Osteoblast (primary cell): ENCODE measurements around the gene MUC6. TPM values are rescaled to one million over a fixed set of nuclear protein-coding genes. Genes with fewer than 3 reads are reported as not detected.

Source experiments
- DNase-seq: peaks from one replicate; pipeline ENCODE4 v3.0.0; 2011; ENCODE audit warnings: low spot score, mixed read lengths; ENCODE audit not compliant: insufficient read length; ENCODE audit errors: missing footprints
- H2AFZ ChIP-seq: 2 replicates; pipeline ENCODE4 v1.6.0; 2011; ENCODE audit warnings: mild to moderate bottlenecking, low read length
- H3K27ac ChIP-seq: 2 replicates; pipeline ENCODE4 v1.5.1; 2011; ENCODE audit warnings: mild to moderate bottlenecking, low read depth, low read length, moderate library complexity
- H3K27me3 ChIP-seq: 2 replicates; pipeline ENCODE4 v1.6.0; 2012; ENCODE audit warnings: mild to moderate bottlenecking, control low read depth, inconsistent platforms, low read length, moderate library complexity; ENCODE audit not compliant: insufficient read depth
- H3K36me3 ChIP-seq: 2 replicates; pipeline ENCODE4 v1.5.1; 2011; ENCODE audit warnings: mild to moderate bottlenecking, low read length, control low read depth, moderate library complexity; ENCODE audit not compliant: insufficient read depth
- H3K4me1 ChIP-seq: 2 replicates; pipeline ENCODE4 v1.5.1; 2011; ENCODE audit warnings: mild to moderate bottlenecking, low read length, control low read depth, moderate library complexity; ENCODE audit not compliant: insufficient read depth
- H3K4me2 ChIP-seq: 2 replicates; pipeline ENCODE4 v1.6.0; 2011; ENCODE audit warnings: mild to moderate bottlenecking, low read length; ENCODE audit not compliant: insufficient read depth
- H3K4me3 ChIP-seq: fragments of 200-600 bp; sonication (generic); 3 replicates; pipeline ENCODE4 v1.5.1; 2012; ENCODE audit warnings: mild to moderate bottlenecking, low read length, inconsistent platforms; ENCODE audit not compliant: insufficient read depth
- H3K79me2 ChIP-seq: 2 replicates; pipeline ENCODE4 v1.6.0; 2012; ENCODE audit warnings: mild to moderate bottlenecking, low read length, control low read depth, inconsistent platforms; ENCODE audit not compliant: insufficient read depth
- H3K9me3 ChIP-seq: 2 replicates; pipeline ENCODE4 v1.5.1; 2011; ENCODE audit warnings: low read depth, low read length, control low read depth
- H4K20me1 ChIP-seq: 2 replicates; pipeline ENCODE4 v1.6.0; 2012; ENCODE audit warnings: mild to moderate bottlenecking, low read length, control low read depth; ENCODE audit not compliant: insufficient read depth
- CTCF ChIP-seq: IDR thresholded peaks from 2 replicates; pipeline ENCODE4 v1.5.1; 2011; ENCODE audit warnings: mild to moderate bottlenecking, low read depth, low read length, moderate library complexity; ENCODE audit errors: extremely low read depth
- total RNA-seq: library from RNA; depleted of rRNA; stranded (reverse); fragments of >200 nt; gene quantifications from 2 replicates; pipeline ENCODE4 v1.2.3, GENCODE V29; 2012

Gene MUC6
- total RNA-seq, 1 donor, result not detected

- H3K4me1 ChIP-seq, result no peaks in the 10 kb centered on the region
- no peaks in the 10 kb centered on the region for H3K36me3 ChIP-seq
- no peak overlapping the region for H3K4me3 ChIP-seq
- H3K4me2 ChIP-seq, result no peak overlapping the region
- no peak for DNase-seq
- H4K20me1 ChIP-seq, result no peaks in the 10 kb centered on the region
- H2AFZ ChIP-seq, result no peak overlapping the region
- no peak for TF ChIP-seq CTCF
- no peaks in the 10 kb centered on the region for H3K79me2 ChIP-seq
- no peaks in the 10 kb centered on the region for H3K9me3 ChIP-seq
- no peaks in the 10 kb centered on the region for H3K27me3 ChIP-seq
- H3K27ac ChIP-seq, result no peak overlapping the region
Observed at GRCh38 chr11:1025410-1026162, 10.9 kb downstream of the MUC6 start.

DNA sequence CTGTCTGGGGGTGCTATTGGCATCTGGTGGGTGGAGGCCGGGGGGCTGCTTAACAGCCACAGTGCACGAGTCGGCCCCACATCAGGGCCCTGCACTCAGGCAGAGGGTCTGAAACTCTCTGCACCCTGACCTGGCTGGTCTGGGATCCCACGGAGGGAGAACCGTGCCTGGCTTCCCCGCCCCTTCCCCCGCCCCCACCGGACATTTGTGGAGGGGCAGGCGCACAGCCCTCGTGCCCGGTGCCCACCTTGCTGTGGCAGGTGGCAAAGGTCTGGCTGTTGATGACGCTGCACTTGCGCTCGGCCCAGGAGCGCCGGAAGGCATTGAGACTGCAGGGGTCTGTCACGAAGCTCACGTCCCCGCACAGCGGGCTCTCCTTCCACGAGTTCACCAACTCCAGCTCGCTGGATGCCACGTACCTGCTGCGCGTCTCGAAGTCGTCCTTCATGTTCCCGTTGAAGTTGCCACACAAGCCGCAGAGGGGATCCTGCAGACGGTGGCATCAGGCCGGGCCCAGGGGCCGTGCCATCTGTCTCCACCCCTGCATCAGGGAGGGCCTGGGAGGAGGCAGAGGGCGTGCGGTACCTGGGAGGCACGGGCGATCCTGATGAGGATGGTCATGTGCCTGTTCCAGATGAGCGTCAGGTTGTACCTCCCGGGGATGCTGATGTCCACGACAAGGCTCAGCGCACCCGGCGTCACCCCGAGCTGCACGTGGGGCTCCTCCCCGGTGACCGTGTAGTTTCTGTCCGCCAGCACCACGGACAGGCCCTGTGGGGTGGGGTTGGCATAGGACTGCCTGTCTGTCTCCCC lies 11.7 kb downstream of the MUC6 start:
- H3K9me3 ChIP-seq, result no peaks in the 10 kb centered on the region
- H3K79me2 ChIP-seq, result no peaks in the 10 kb centered on the region
- no peak overlapping the region for H3K4me2 ChIP-seq
- no peaks in the 10 kb centered on the region for H3K36me3 ChIP-seq
- H2AFZ ChIP-seq, result no peak overlapping the region
- TF ChIP-seq CTCF, result no peak
- DNase-seq, result no peak
- no peaks in the 10 kb centered on the region for H3K4me1 ChIP-seq
- no peaks in the 10 kb centered on the region for H3K27me3 ChIP-seq
- H3K27ac ChIP-seq, result no peak overlapping the region
- H3K4me3 ChIP-seq, result no peak overlapping the region
- peaks cover 4% of the 10 kb centered on the region for H4K20me1 ChIP-seq

- H4K20me1 ChIP-seq, result peaks cover 5% of the 10 kb centered on the region
- no peaks in the 10 kb centered on the region for H3K9me3 ChIP-seq
- H3K4me2 ChIP-seq, result no peak overlapping the region
- no peak for DNase-seq
- no peak overlapping the region for H2AFZ ChIP-seq
- no peaks in the 10 kb centered on the region for H3K4me1 ChIP-seq
- H3K79me2 ChIP-seq, result no peaks in the 10 kb centered on the region
- no peak overlapping the region for H3K4me3 ChIP-seq
- no peak overlapping the region for H3K27ac ChIP-seq
- H3K36me3 ChIP-seq, result no peaks in the 10 kb centered on the region
- no peak for TF ChIP-seq CTCF
- H3K27me3 ChIP-seq, result no peaks in the 10 kb centered on the region
Observed at GRCh38 chr11:1023811-1024596, 12.5 kb downstream of the MUC6 start.
